Measurements from ENCODE around the gene HLCS.

HLCS gene

GRCh38 chr21:36850372-36850771 lies 116.1 kb downstream of the HLCS start:
- Histone ChIP-seq H3K9me3 (ENCODE audit: severe bottlenecking) (no peaks in the 10 kb centered on the region), H3K27ac (no peak overlapping the region), H3K4me3 (ENCODE audit: low read depth, low read length) (no peak overlapping the region), H3K27me3 (ENCODE audit: insufficient read depth, low read depth, severe bottlenecking) (no peaks in the 10 kb centered on the region), H3K36me3 (no peaks in the 10 kb centered on the region)
- no peak for DNase-seq
- no peak for TF ChIP-seq CTCF (IDR thresholded peaks at IDR 0.05; ENCODE audit: low read depth, low read length)

DNA sequence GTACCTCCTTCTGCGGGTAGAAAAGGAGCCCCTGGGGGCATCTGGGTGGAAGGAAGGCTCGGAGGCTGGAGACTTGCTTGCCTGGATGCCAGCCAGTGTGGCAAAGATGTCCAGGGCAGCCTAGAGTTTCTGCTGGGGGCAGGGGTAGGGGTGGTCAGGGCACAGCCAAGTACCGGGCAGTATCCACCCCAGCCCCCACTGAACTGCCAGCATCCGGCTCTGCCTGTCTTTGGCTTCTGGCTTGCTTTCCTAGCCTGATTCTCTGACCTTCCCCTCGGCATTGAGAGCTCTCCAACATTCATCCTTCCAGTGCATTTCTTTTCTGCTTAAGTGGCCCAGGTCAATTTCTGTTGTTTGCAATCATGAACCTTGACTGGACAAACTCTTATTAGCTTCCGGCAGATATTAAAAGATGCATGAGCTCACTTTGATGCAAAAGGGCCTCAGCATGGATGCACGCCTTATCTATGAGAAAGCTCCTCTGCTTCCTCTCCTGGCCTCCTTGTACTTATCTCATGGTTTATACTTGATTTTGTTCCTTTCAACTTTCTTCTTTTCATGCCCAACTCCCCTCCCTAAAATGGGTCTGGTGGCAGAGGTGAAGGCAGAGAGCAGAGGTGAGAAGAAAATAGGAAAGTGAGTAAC lies 116.9 kb downstream of the HLCS start:
- Histone ChIP-seq H3K9me3 (ENCODE audit: severe bottlenecking) (no peaks in the 10 kb centered on the region), H3K27me3 (ENCODE audit: insufficient read depth, low read depth, severe bottlenecking) (no peaks in the 10 kb centered on the region), H3K27ac (no peak overlapping the region), H3K4me3 (ENCODE audit: low read depth, low read length) (no peak overlapping the region), H3K36me3 (no peaks in the 10 kb centered on the region)
- no peak for TF ChIP-seq CTCF (IDR thresholded peaks at IDR 0.05; ENCODE audit: low read depth, low read length)
- no peak for DNase-seq

GRCh38 chr21:36848730-36849274 lies 117.7 kb downstream of the HLCS start:
- DNase-seq: no peak
- H3K27ac ChIP-seq: no peak overlapping the region
- H3K4me3 ChIP-seq (ENCODE audit: low read depth, low read length): no peak overlapping the region
- H3K9me3 ChIP-seq (ENCODE audit: severe bottlenecking): no peaks in the 10 kb centered on the region
- no peak for TF ChIP-seq CTCF (IDR thresholded peaks at IDR 0.05; ENCODE audit: low read depth, low read length)
- H3K27me3 ChIP-seq (ENCODE audit: insufficient read depth, low read depth, severe bottlenecking): no peaks in the 10 kb centered on the region
- no peaks in the 10 kb centered on the region for H3K36me3 ChIP-seq

DNA sequence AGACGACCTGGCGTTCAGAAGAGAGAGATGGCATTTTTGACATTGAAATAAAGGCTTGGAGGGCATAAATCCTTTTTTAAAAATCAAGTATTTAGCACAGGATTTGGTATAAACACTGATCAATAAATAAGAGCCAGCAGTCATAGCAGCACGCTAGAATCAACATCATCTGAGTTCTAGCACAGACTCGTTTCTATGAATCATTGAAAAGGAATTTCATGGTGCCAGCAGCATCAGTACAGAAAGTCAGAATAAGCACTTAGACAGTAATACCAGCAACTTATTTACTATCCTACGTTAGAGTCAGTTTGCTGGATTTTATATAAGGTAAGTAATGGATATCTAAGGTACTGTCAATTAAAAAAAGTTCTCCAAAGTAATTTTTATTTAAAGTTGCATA lies 119.3 kb downstream of the HLCS start:
- no peaks in the 10 kb centered on the region for H3K9me3 ChIP-seq (ENCODE audit: severe bottlenecking)
- TF ChIP-seq CTCF (IDR thresholded peaks at IDR 0.05; ENCODE audit: low read depth, low read length): no peak
- no peak overlapping the region for H3K27ac ChIP-seq
- no peak overlapping the region for H3K4me3 ChIP-seq (ENCODE audit: low read depth, low read length)
- H3K36me3 ChIP-seq: no peaks in the 10 kb centered on the region; the same call in 1 of the 2 replicates
- no peak for DNase-seq
- H3K27me3 ChIP-seq (ENCODE audit: insufficient read depth, low read depth, severe bottlenecking): no peaks in the 10 kb centered on the region

DNA sequence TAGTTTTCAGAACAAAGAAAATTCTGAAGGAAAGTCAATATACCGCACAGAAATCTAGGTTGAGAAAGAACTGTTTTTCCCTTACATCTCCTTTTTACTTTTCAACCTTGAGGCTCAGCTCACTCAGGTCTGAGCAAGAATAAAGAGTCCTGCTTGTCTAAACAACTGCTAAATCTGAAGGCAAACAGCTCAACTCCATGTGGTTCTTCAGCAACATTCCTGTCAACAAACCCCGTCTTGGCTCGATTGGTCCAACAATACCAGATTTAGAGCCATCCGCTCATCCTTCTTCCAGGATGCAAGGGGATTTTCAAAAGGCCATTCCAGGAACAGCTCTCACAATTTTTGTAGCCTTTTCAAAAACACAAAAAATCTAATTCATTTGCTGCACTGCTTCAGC lies 119.8 kb downstream of the HLCS start:
- Histone ChIP-seq H3K27me3 (ENCODE audit: insufficient read depth, low read depth, severe bottlenecking) (no peaks in the 10 kb centered on the region), H3K36me3 (no peaks in the 10 kb centered on the region; the same call in 1 of the 2 replicates), H3K27ac (no peak overlapping the region), H3K9me3 (ENCODE audit: severe bottlenecking) (no peaks in the 10 kb centered on the region), H3K4me3 (ENCODE audit: low read depth, low read length) (no peak overlapping the region)
- DNase-seq: no peak
- no peak for TF ChIP-seq CTCF (IDR thresholded peaks at IDR 0.05; ENCODE audit: low read depth, low read length)

- no peak for TF ChIP-seq CTCF (IDR thresholded peaks at IDR 0.05; ENCODE audit: low read depth, low read length)
- Histone ChIP-seq H3K36me3 (no peaks in the 10 kb centered on the region; the same call in 1 of the 2 replicates), H3K27me3 (ENCODE audit: insufficient read depth, low read depth, severe bottlenecking) (no peaks in the 10 kb centered on the region), H3K9me3 (ENCODE audit: severe bottlenecking) (no peaks in the 10 kb centered on the region), H3K4me3 (ENCODE audit: low read depth, low read length) (no peak overlapping the region), H3K27ac (no peak overlapping the region)
- no peak for DNase-seq
Observed at GRCh38 chr21:36845790-36846189, 120.7 kb downstream of the HLCS start.

All from WERI-Rb-1 (cell line).